Endothelial cell of umbilical vein (primary cell): Measurements from ENCODE around the gene DOCK4.

Experiments
- CTCF ChIP-seq, 2 donors: IDR thresholded peaks; 1 replicate in 1 of 2; 2 replicates in 1 of 2; pipeline ENCODE4 v1.5.1; 2011; ENCODE audit warnings: low read length in 2 of 2, mild to moderate bottlenecking in 2 of 2, moderate library complexity in 2 of 2, control low read depth in 1 of 2, inconsistent platforms in 1 of 2, low read depth in 1 of 2; ENCODE audit not compliant: insufficient read depth in 1 of 2; ENCODE audit errors: extremely low read depth in 1 of 2
- EZH2 ChIP-seq: IDR thresholded peaks from 2 replicates; pipeline ENCODE4 v1.6.1; 2012; ENCODE audit warnings: borderline replicate concordance, low read depth, mild to moderate bottlenecking, moderate library complexity, low read length, inconsistent platforms; ENCODE audit not compliant: severe bottlenecking

GRCh38 chr7:111736552-111736874 lies 469.7 kb downstream of the DOCK4 start:
- TF ChIP-seq CTCF (IDR thresholded peaks at IDR 0.05; ENCODE audit: extremely low read depth in 1 of 2, insufficient read depth in 1 of 2, low read depth in 1 of 2, low read length in 2 of 2) (no peak), EZH2 (no peak)
